ENCODE results near the gene ZDHHC20. TPM values are rescaled to one million over a fixed set of nuclear protein-coding genes. Genes with fewer than 3 reads are reported as not detected.

The ZDHHC20 gene
- total RNA-seq, 1 donor from 2014 or later = 49.6 TPM

GRCh38 chr13:21338639-21339278 lies 120.3 kb downstream of the ZDHHC20 start:
- Histone ChIP-seq H3K4me3 (ENCODE audit: low read depth, low read length) (no peak overlapping the region), H3K36me3 (ENCODE audit: control insufficient read depth, insufficient read depth, low read length) (no peaks in the 10 kb centered on the region), H3K27me3 (ENCODE audit: control insufficient read depth, insufficient read depth, low read length) (peaks cover 4% of the 10 kb centered on the region)
- no peak for DNase-seq (ENCODE audit: low read depth)
- TF ChIP-seq CTCF (IDR thresholded peaks at IDR 0.05; ENCODE audit: insufficient read depth, low read length, poor library complexity, severe bottlenecking) = no peak

GRCh38 chr13:21338156-21338555 lies 120.9 kb downstream of the ZDHHC20 start:
- Histone ChIP-seq H3K27me3 (ENCODE audit: control insufficient read depth, insufficient read depth, low read length) (peaks cover 4% of the 10 kb centered on the region), H3K4me3 (ENCODE audit: low read depth, low read length) (no peak overlapping the region), H3K36me3 (ENCODE audit: control insufficient read depth, insufficient read depth, low read length) (no peaks in the 10 kb centered on the region)
- TF ChIP-seq CTCF (IDR thresholded peaks at IDR 0.05; ENCODE audit: insufficient read depth, low read length, poor library complexity, severe bottlenecking) = peak; percentile 19
- no peak for DNase-seq (ENCODE audit: low read depth)

GRCh38 chr13:21336609-21337349 lies 122.3 kb downstream of the ZDHHC20 start:
- Histone ChIP-seq H3K27me3 (ENCODE audit: control insufficient read depth, insufficient read depth, low read length) (peaks cover 4% of the 10 kb centered on the region), H3K36me3 (ENCODE audit: control insufficient read depth, insufficient read depth, low read length) (no peaks in the 10 kb centered on the region), H3K4me3 (ENCODE audit: low read depth, low read length) (no peak overlapping the region)
- DNase-seq (ENCODE audit: low read depth) = no peak
- no peak for TF ChIP-seq CTCF (IDR thresholded peaks at IDR 0.05; ENCODE audit: insufficient read depth, low read length, poor library complexity, severe bottlenecking)

- H3K36me3 ChIP-seq (ENCODE audit: control insufficient read depth, insufficient read depth, low read length) = no peaks in the 10 kb centered on the region
- no peak for TF ChIP-seq CTCF (IDR thresholded peaks at IDR 0.05; ENCODE audit: insufficient read depth, low read length, poor library complexity, severe bottlenecking)
- no peak for DNase-seq (ENCODE audit: low read depth)
Observed at GRCh38 chr13:21333186-21333585, 125.9 kb downstream of the ZDHHC20 start.

GRCh38 chr13:21330126-21330861 lies 128.8 kb downstream of the ZDHHC20 start:
- TF ChIP-seq CTCF (IDR thresholded peaks at IDR 0.05; ENCODE audit: insufficient read depth, low read length, poor library complexity, severe bottlenecking) = no peak
- Histone ChIP-seq H3K36me3 (ENCODE audit: control insufficient read depth, insufficient read depth, low read length) (no peaks in the 10 kb centered on the region), H3K4me3 (ENCODE audit: low read depth, low read length) (no peak overlapping the region), H3K27me3 (ENCODE audit: control insufficient read depth, insufficient read depth, low read length) (no peaks in the 10 kb centered on the region)
- no peak for DNase-seq (ENCODE audit: low read depth)

More at GRCh38 chr13:21333186-21333585, 125.9 kb downstream of the ZDHHC20 start:
- Histone ChIP-seq H3K4me3 (ENCODE audit: low read depth, low read length) (no peak overlapping the region), H3K27me3 (ENCODE audit: control insufficient read depth, insufficient read depth, low read length) (no peaks in the 10 kb centered on the region)

Measured in kidney epithelial cell (primary cell).